Upper lobe of right lung (tissue), 1 donor: ENCODE results near the gene ZNF311. TPM values are rescaled to one million over a fixed set of nuclear protein-coding genes. Genes with fewer than 3 reads are reported as not detected.
"Not testable (repeated sequence)": the region's sequence is repeated elsewhere in the genome, so short reads cannot be mapped to it uniquely, and the experiment has no call there.

Experiments
- ATAC-seq: fragments of 200-7000 bp; cut with Tn5 transposase; one replicate; pipeline ENCODE4 v1.9.1; 2020; ENCODE audit warnings: mild to moderate bottlenecking, moderate library complexity
- DNase-seq: peaks from one replicate; pipeline ENCODE4 v3.0.0-alpha.2; 2020
- H3K27ac ChIP-seq: fragments of 200-600 bp; one replicate; pipeline ENCODE4 v1.8.0; 2022
- H3K27me3 ChIP-seq: fragments of 200-600 bp; one replicate; pipeline ENCODE4 v1.8.0; 2022; ENCODE audit warnings: mild to moderate bottlenecking
- H3K36me3 ChIP-seq: fragments of 200-600 bp; one replicate; pipeline ENCODE4 v1.8.0; 2022
- H3K4me1 ChIP-seq: fragments of 200-600 bp; one replicate; pipeline ENCODE4 v1.8.0; 2022
- H3K4me3 ChIP-seq: fragments of 200-600 bp; one replicate; pipeline ENCODE4 v1.8.0; 2022; ENCODE audit warnings: mild to moderate bottlenecking
- H3K9me3 ChIP-seq: fragments of 200-600 bp; one replicate; pipeline ENCODE4 v1.8.0; 2022
- intact Hi-C: fragments of 100-400 bp; cut with DNase I; formaldehyde crosslinking; loops from one replicate; pipeline ENCODE4 v1.11.0; 2022
- total RNA-seq: library from RNA; stranded (reverse); fragmentation: NEBNext Ultra II Directional; extraction: Animal tissue kit (Norgen Biotek cat#: 25700); gene quantifications from one replicate; pipeline ENCODE4 v1.2.1, GENCODE V29; 2021
- TF ChIP-seq, protein P1 (sequence below): fragments of 200-600 bp; IDR thresholded peaks from one replicate; pipeline ENCODE4 v1.8.0; 2022; ENCODE audit warnings: antibody characterized with exemption
- donor health status: DM: no; HTN: yes; CAD: no; lungs with severe emphysema.

The ZNF311 gene
- total RNA-seq, 1 donor from 2014 or later, result 1.8 TPM

- peaks cover 10% of the 10 kb centered on the region for H3K27me3 ChIP-seq
- intact Hi-C loops, result no loop called here
- ATAC-seq (no peak), DNase-seq (no peak)
- no peaks in the 10 kb centered on the region for H3K36me3 ChIP-seq
- no peaks in the 10 kb centered on the region for H3K4me1 ChIP-seq
- no peaks in the 10 kb centered on the region for H3K9me3 ChIP-seq
- H3K27ac ChIP-seq, result no peak overlapping the region
- H3K4me3 ChIP-seq, result no peak overlapping the region
- TF ChIP-seq, protein P1, sequence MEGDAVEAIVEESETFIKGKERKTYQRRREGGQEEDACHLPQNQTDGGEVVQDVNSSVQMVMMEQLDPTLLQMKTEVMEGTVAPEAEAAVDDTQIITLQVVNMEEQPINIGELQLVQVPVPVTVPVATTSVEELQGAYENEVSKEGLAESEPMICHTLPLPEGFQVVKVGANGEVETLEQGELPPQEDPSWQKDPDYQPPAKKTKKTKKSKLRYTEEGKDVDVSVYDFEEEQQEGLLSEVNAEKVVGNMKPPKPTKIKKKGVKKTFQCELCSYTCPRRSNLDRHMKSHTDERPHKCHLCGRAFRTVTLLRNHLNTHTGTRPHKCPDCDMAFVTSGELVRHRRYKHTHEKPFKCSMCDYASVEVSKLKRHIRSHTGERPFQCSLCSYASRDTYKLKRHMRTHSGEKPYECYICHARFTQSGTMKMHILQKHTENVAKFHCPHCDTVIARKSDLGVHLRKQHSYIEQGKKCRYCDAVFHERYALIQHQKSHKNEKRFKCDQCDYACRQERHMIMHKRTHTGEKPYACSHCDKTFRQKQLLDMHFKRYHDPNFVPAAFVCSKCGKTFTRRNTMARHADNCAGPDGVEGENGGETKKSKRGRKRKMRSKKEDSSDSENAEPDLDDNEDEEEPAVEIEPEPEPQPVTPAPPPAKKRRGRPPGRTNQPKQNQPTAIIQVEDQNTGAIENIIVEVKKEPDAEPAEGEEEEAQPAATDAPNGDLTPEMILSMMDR, result no peak
These were observed 30.6 kb downstream of the ZNF311 start for GRCh38 chr6:28974505-28974904.

- intact Hi-C loops, H3K27ac ChIP-seq, H3K4me1 ChIP-seq, H3K27me3 ChIP-seq, ATAC-seq, H3K9me3 ChIP-seq, H3K4me3 ChIP-seq, DNase-seq, H3K36me3 ChIP-seq: not testable (repeated sequence)
These were observed 35.1 kb downstream of the ZNF311 start for GRCh38 chr6:28970056-28970455.

DNA sequence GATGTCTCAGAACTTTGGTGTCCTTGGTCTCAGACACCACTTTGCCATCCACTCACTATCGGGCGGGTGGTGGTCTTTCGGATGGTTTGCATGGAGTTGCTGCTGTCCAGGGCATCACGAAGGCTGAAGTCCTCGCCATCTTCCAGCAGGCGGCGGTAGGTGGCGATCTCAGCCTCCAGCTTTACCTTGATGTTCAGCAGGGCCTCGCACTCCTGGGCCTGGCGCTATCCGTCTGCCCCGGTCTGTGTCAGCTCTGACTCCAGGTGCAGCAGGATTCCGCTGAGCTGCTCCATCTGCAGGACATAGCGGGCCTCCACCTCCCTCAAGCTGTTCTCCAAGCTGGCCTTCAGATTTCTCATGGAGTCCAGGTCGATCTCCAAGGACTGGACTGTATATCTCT lies 36.0 kb downstream of the ZNF311 start:
- Histone ChIP-seq H3K4me1 (no peaks in the 10 kb centered on the region), H3K36me3 (no peaks in the 10 kb centered on the region), H3K27me3 (no peaks in the 10 kb centered on the region), H3K4me3 (no peak overlapping the region), H3K9me3 (no peaks in the 10 kb centered on the region), H3K27ac (no peak overlapping the region)
- DNase-seq (no peak), ATAC-seq (no peak)
- TF ChIP-seq, protein P1, result no peak
- intact Hi-C loops, result no loop called here

- TF ChIP-seq, protein P1, result no peak
- no peaks in the 10 kb centered on the region for H3K27me3 ChIP-seq
- intact Hi-C loops, result no loop called here
- ATAC-seq, result no peak
- no peaks in the 10 kb centered on the region for H3K4me1 ChIP-seq
- no peaks in the 10 kb centered on the region for H3K36me3 ChIP-seq
- DNase-seq, result no peak
- no peaks in the 10 kb centered on the region for H3K9me3 ChIP-seq
- H3K27ac ChIP-seq, result no peak overlapping the region
- H3K4me3 ChIP-seq, result no peak overlapping the region
These were observed 36.6 kb downstream of the ZNF311 start for GRCh38 chr6:28968476-28968875.

DNA sequence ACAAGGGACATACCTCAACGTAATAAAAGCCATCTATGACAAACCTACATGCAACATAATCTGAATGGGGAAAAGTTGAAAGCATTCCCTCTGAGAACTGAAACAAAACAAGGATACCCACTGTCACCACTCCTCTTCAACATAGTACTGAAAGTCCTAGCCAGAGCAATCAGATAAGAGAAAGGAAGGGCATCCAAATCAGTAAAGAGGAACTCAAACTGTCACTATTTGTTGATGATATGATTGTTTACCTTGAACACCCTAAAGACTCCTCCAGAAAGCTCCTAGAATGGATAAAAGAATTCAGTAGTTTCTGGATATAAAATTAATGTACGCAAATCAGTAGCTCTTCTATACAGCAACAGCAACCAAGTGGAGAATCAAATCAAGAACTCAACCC lies 39.4 kb downstream of the ZNF311 start:
- Histone ChIP-seq H3K4me1 (no peaks in the 10 kb centered on the region), H3K9me3 (no peaks in the 10 kb centered on the region), H3K36me3 (no peaks in the 10 kb centered on the region), H3K4me3 (no peak overlapping the region), H3K27me3 (no peaks in the 10 kb centered on the region), H3K27ac (no peak overlapping the region)
- TF ChIP-seq, protein P1, result no peak
- intact Hi-C loops, result no loop called here
- ATAC-seq, result no peak
- DNase-seq, result no peak

DNA sequence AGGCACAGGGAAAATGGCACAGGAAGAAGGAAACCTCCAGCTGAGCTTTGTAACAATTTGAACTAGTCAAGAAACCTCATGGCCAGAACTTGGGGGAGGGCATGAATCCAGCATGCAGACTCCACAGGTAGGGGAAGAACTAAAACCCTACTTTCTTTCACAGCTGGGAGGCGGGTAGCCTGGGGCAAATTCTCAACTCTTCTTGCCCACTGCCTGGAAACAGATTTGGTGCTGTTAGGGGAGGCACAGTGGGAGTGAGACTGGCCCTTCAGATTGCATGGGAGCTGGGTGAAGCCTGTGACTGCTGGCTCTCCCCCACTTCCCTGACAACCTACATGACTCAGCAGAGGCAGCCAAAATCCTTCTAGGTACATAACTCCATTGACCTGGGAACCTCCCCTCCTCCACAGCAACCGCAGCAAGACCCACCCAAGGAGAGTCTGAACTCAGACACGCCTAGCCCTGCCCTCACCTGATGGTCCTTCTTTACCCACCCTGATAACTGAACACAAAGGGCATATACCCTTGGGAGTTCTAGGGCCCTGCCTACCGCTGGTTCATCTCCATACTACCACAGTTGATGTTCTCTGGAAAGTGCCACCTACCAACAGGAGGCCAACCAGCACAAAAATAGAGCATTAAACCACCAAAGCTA lies 44.1 kb downstream of the ZNF311 start:
- intact Hi-C loops, result no loop called here
- peaks cover 10% of the 10 kb centered on the region for H3K27me3 ChIP-seq
- no peak overlapping the region for H3K4me3 ChIP-seq
- no peak for DNase-seq
- no peak overlapping the region for H3K27ac ChIP-seq
- H3K4me1 ChIP-seq, result no peaks in the 10 kb centered on the region
- H3K9me3 ChIP-seq, result no peaks in the 10 kb centered on the region
- ATAC-seq, result no peak
- TF ChIP-seq, protein P1, result no peak
- no peaks in the 10 kb centered on the region for H3K36me3 ChIP-seq

DNA sequence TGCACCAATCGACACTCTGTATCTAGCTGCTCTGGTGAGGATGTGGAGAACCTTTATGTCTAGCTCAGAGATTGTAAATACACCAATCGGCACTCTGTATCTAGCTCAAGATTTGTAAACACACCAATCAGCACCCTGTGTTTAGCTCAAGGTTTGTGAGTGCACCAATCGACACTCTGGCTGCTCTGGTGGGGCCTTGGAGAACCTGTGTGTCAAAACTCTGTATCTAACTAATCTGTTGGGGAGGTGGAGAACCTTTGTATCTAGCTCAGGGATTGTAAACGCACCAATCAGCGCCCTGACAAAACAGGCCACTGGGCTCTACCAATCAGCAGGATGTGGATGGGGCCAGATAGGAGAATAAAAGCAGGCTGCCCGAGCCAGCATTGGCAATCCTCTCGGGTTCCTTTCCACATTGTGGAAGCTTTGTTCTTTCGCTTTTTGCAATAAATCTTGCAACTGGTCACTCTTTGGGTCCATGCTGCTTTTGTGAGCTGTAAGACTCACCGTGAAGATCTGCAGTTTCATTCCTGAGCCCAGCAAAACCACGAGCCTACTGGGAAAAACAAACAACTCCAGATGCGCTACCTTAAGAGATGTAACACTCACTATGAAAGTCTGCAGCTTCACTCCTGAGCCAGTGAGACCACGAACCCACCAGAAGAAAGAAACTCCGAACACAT lies 46.4 kb downstream of the ZNF311 start:
- H3K4me1 ChIP-seq, ATAC-seq, intact Hi-C loops, DNase-seq, H3K27ac ChIP-seq, H3K9me3 ChIP-seq, H3K4me3 ChIP-seq, H3K36me3 ChIP-seq: not testable (repeated sequence)
- peaks cover 21% of the 10 kb centered on the region for H3K27me3 ChIP-seq

GRCh38 chr6:28957795-28958314 lies 47.3 kb downstream of the ZNF311 start:
- H3K27ac ChIP-seq, H3K36me3 ChIP-seq, H3K4me1 ChIP-seq, H3K9me3 ChIP-seq, ATAC-seq, DNase-seq, H3K4me3 ChIP-seq, intact Hi-C loops: not testable (repeated sequence)
- H3K27me3 ChIP-seq, result peaks cover 21% of the 10 kb centered on the region
